ENCODE data around the gene DHRS1. TPM values are rescaled to one million over a fixed set of nuclear protein-coding genes. Genes with fewer than 3 reads are reported as not detected.

The DHRS1 gene
- total and polyA plus RNA-seq, 2 donors (not counting 1 experiment from before 2014, with no cell fraction given): 10.7 to 21.0 TPM

DNA sequence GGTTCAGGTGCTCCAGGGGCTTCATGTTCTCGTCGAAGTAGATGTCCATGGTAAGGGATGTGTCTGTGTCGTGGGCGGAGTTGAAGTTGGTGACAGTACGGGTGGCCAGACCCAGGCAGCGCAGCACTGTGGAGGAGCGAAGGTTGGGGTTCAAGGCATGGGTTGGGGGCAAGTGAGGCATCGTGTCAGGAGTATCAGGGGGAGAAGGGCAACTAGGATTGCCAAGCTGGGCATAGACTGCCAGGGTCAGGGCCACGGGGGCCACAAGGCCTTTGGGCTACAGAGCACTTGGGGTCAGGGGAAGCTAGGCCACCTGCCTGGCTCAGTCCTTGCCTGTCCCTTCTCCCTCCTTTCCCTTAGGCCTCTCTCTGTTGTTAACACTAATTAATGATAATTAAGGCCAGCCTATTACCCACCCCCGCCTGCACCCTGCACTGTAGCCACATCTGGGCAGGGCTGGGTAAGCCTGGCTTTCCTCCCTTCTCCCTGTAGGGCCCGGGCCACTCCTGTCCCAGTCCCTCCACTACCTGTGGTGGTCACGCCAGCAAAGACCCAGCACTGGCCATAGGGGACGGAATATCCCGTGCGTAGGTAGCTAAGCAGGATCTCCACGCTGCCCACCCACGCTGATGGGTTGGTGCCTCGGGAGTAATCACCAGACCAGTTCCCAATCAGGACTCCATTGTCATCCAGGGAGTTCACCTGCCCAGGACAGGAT, 40.9 kb downstream of the DHRS1 start:
- Histone ChIP-seq H3K4me1 (ENCODE audit: control insufficient read depth, extremely low read depth, insufficient read depth, low read length) (no peaks in the 10 kb centered on the region), H3K9me3 (ENCODE audit: control insufficient read depth, insufficient read depth, low read depth, low read length) (no peaks in the 10 kb centered on the region), H3K79me2 (ENCODE audit: control insufficient read depth, insufficient read depth, low read length) (no peaks in the 10 kb centered on the region), H3K9ac (ENCODE audit: insufficient read depth, low read length) (no peak overlapping the region), H4K20me1 (ENCODE audit: control insufficient read depth, extremely low read depth, insufficient read depth, low read length) (no peaks in the 10 kb centered on the region), H3K36me3 (ENCODE audit: control insufficient read depth, insufficient read depth, low read length) (no peaks in the 10 kb centered on the region), H2AFZ (ENCODE audit: low read length) (no peak overlapping the region), H3K4me3 (replicated peaks in 1 of 4; ENCODE audit: control extremely low read depth in 1 of 4, insufficient read depth in 1 of 4, low read depth in 3 of 4, low read length in 4 of 4) (no peak overlapping the region), H3K4me2 (ENCODE audit: extremely low read depth, insufficient read depth, low read length) (no peak overlapping the region), H3K27me3 (ENCODE audit: control insufficient read depth, insufficient read depth, low read length) (no peaks in the 10 kb centered on the region), H3K27ac (ENCODE audit: insufficient read depth, low read length) (no peak overlapping the region)
- TF ChIP-seq, protein P1, sequence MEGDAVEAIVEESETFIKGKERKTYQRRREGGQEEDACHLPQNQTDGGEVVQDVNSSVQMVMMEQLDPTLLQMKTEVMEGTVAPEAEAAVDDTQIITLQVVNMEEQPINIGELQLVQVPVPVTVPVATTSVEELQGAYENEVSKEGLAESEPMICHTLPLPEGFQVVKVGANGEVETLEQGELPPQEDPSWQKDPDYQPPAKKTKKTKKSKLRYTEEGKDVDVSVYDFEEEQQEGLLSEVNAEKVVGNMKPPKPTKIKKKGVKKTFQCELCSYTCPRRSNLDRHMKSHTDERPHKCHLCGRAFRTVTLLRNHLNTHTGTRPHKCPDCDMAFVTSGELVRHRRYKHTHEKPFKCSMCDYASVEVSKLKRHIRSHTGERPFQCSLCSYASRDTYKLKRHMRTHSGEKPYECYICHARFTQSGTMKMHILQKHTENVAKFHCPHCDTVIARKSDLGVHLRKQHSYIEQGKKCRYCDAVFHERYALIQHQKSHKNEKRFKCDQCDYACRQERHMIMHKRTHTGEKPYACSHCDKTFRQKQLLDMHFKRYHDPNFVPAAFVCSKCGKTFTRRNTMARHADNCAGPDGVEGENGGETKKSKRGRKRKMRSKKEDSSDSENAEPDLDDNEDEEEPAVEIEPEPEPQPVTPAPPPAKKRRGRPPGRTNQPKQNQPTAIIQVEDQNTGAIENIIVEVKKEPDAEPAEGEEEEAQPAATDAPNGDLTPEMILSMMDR (conservative IDR thresholded peaks at IDR 0.05 in 1 of 2, IDR thresholded peaks at IDR 0.05 in 1 of 2; ENCODE audit: low read depth in 1 of 2, low read length in 2 of 2): no peak
- TF ChIP-seq EZH2 (IDR thresholded peaks at IDR 0.05; ENCODE audit: low read length, missing control alignments): no peak
- no peak for DNase-seq (ENCODE audit: low read depth in 2 of 2)

DNA sequence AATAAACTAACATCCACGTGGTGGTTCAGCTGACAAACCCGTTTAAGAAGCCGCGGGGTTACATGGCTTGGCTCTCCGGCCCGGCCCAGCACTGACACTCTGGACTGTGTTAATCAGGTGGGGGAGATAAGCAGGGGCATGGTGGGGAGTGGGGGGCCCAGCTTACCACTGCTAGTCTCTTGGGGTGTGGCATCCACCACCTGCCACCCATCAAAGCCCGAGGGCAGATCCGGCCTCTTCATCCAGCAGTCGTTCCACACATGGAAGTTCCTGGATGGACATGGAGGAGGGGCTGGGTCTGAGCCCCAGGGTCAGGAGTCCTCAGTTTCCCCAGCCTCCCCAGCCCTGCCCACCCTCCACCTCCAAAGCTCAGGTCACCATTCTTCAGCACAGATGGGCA, 41.5 kb downstream of the DHRS1 start:
- Histone ChIP-seq H3K9me3 (ENCODE audit: control insufficient read depth, insufficient read depth, low read depth, low read length) (no peaks in the 10 kb centered on the region), H3K79me2 (ENCODE audit: control insufficient read depth, insufficient read depth, low read length) (no peaks in the 10 kb centered on the region), H4K20me1 (ENCODE audit: control insufficient read depth, extremely low read depth, insufficient read depth, low read length) (no peaks in the 10 kb centered on the region), H3K27me3 (ENCODE audit: control insufficient read depth, insufficient read depth, low read length) (no peaks in the 10 kb centered on the region), H3K36me3 (ENCODE audit: control insufficient read depth, insufficient read depth, low read length) (no peaks in the 10 kb centered on the region), H3K27ac (ENCODE audit: insufficient read depth, low read length) (no peak overlapping the region), H3K4me2 (ENCODE audit: extremely low read depth, insufficient read depth, low read length) (no peak overlapping the region), H3K4me1 (ENCODE audit: control insufficient read depth, extremely low read depth, insufficient read depth, low read length) (no peaks in the 10 kb centered on the region), H2AFZ (ENCODE audit: low read length) (no peak overlapping the region), H3K9ac (ENCODE audit: insufficient read depth, low read length) (no peak overlapping the region), H3K4me3 (replicated peaks in 1 of 4; ENCODE audit: control extremely low read depth in 1 of 4, insufficient read depth in 1 of 4, low read depth in 3 of 4, low read length in 4 of 4) (no peak overlapping the region)
- no peak for DNase-seq (ENCODE audit: low read depth in 2 of 2)
- TF ChIP-seq, protein P1 (conservative IDR thresholded peaks at IDR 0.05 in 1 of 2, IDR thresholded peaks at IDR 0.05 in 1 of 2; ENCODE audit: low read depth in 1 of 2, low read length in 2 of 2): no peak
- TF ChIP-seq EZH2 (IDR thresholded peaks at IDR 0.05; ENCODE audit: low read length, missing control alignments): no peak

DNA sequence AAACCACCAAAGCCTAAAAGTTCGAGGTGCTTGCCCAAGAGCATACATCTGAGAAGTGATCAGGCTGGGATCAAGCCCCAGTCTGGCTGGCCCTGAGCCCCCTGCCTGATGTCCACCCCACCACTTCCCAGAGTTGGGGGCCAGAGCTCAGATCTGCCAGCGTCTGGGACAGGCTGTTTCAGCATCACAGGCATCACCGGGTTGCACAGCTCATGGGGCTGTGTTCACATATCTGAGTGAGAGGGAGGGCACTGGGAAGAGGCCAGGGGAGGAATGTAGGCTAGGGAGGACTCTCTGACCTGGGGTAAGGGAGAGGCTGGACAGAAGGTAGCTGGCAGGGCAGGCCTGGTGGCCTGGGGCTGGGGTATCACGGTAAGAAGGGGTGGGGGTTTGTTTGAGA, 42.6 kb downstream of the DHRS1 start:
- Histone ChIP-seq H2AFZ (ENCODE audit: low read length) (no peak overlapping the region), H3K27ac (ENCODE audit: insufficient read depth, low read length) (no peak overlapping the region), H3K27me3 (ENCODE audit: control insufficient read depth, insufficient read depth, low read length) (no peaks in the 10 kb centered on the region), H3K9ac (ENCODE audit: insufficient read depth, low read length) (no peak overlapping the region), H3K36me3 (ENCODE audit: control insufficient read depth, insufficient read depth, low read length) (no peaks in the 10 kb centered on the region), H3K4me1 (ENCODE audit: control insufficient read depth, extremely low read depth, insufficient read depth, low read length) (no peaks in the 10 kb centered on the region), H3K4me3 (replicated peaks in 1 of 4; ENCODE audit: control extremely low read depth in 1 of 4, insufficient read depth in 1 of 4, low read depth in 3 of 4, low read length in 4 of 4) (no peak overlapping the region), H3K4me2 (ENCODE audit: extremely low read depth, insufficient read depth, low read length) (no peak overlapping the region), H3K9me3 (ENCODE audit: control insufficient read depth, insufficient read depth, low read depth, low read length) (no peaks in the 10 kb centered on the region), H3K79me2 (ENCODE audit: control insufficient read depth, insufficient read depth, low read length) (no peaks in the 10 kb centered on the region), H4K20me1 (ENCODE audit: control insufficient read depth, extremely low read depth, insufficient read depth, low read length) (no peaks in the 10 kb centered on the region)
- no peak for TF ChIP-seq EZH2 (IDR thresholded peaks at IDR 0.05; ENCODE audit: low read length, missing control alignments)
- TF ChIP-seq, protein P1 (conservative IDR thresholded peaks at IDR 0.05 in 1 of 2, IDR thresholded peaks at IDR 0.05 in 1 of 2; ENCODE audit: low read depth in 1 of 2, low read length in 2 of 2): no peak
- DNase-seq (ENCODE audit: low read depth in 2 of 2): no peak
